GM19452 (cell line): ENCODE measurements around the gene RSRP1.
"Not testable (repeated sequence)": the region's sequence is repeated elsewhere in the genome, so short reads cannot be mapped to it uniquely, and the experiment has no call there.

Experiments used
- ATAC-seq: cut with Tn5 transposase; IDR thresholded peaks from one replicate; pipeline ENCODE4 v1.9.1; 2021; ENCODE audit not compliant: unreplicated experiment

The RSRP1 gene

GRCh38 chr1:25247024-25247828 is at the start of gene RSRP1:
Gene RSRP1 (minus strand): TSS chr1:25247454. CDS start chr1:25246963, 491 bp downstream.
- peak; percentile 82 for ATAC-seq

- not testable (repeated sequence) for ATAC-seq
These were observed 49.2 kb upstream of the RSRP1 start for GRCh38 chr1:25296501-25296900.

GRCh38 chr1:25294889-25295826 is 47.9 kb upstream of the RSRP1 start:
- not testable (repeated sequence) for ATAC-seq

- not testable (repeated sequence) for ATAC-seq
These were observed 46.2 kb upstream of the RSRP1 start for GRCh38 chr1:25293426-25293825.

GRCh38 chr1:25290043-25290442 is 42.8 kb upstream of the RSRP1 start:
- ATAC-seq = not testable (repeated sequence)

GRCh38 chr1:25288573-25289101 is 41.4 kb upstream of the RSRP1 start:
- ATAC-seq = not testable (repeated sequence)

GRCh38 chr1:25287164-25287563 is 39.9 kb upstream of the RSRP1 start:
- ATAC-seq = not testable (repeated sequence)

GRCh38 chr1:25285862-25286261 is 38.6 kb upstream of the RSRP1 start:
- ATAC-seq = not testable (repeated sequence)

- ATAC-seq = not testable (repeated sequence)
These were observed 32.4 kb upstream of the RSRP1 start for GRCh38 chr1:25279693-25280111.

GRCh38 chr1:25278790-25279189 is 31.5 kb upstream of the RSRP1 start:
- not testable (repeated sequence) for ATAC-seq

GRCh38 chr1:25278358-25278757 is 31.1 kb upstream of the RSRP1 start:
- not testable (repeated sequence) for ATAC-seq

GRCh38 chr1:25277295-25277694 is 30.0 kb upstream of the RSRP1 start:
- not testable (repeated sequence) for ATAC-seq

- ATAC-seq = not testable (repeated sequence)
These were observed 28.4 kb upstream of the RSRP1 start for GRCh38 chr1:25275648-25276047.

- ATAC-seq = not testable (repeated sequence)
These were observed 25.0 kb upstream of the RSRP1 start, which contains the start of gene RHD for GRCh38 chr1:25272238-25272637. Gene RHD (plus strand): TSS chr1:25272509. CDS start chr1:25272548, 39 bp downstream.

GRCh38 chr1:25268143-25268760 is 21.0 kb upstream of the RSRP1 start:
- ATAC-seq = not testable (repeated sequence)

GRCh38 chr1:25267288-25268142 is 20.3 kb upstream of the RSRP1 start:
- peak; percentile 70 for ATAC-seq

- ATAC-seq = peak; percentile 33
These were observed 19.5 kb upstream of the RSRP1 start for GRCh38 chr1:25266554-25267287.

GRCh38 chr1:25260336-25260735 is 13.1 kb upstream of the RSRP1 start:
- ATAC-seq = not testable (repeated sequence)

- not testable (repeated sequence) for ATAC-seq
These were observed 12.6 kb upstream of the RSRP1 start for GRCh38 chr1:25259813-25260212.
